Right atrium auricular region (tissue), 2 donors: ENCODE measurements around the gene INPP5D. TPM values are rescaled to one million over a fixed set of nuclear protein-coding genes. Genes with fewer than 3 reads are reported as not detected.

ENCODE experiments used
- DNase-seq: peaks from one replicate; pipeline ENCODE4 v3.0.0-alpha.2; 2019; ENCODE audit warnings: low spot score
- H3K27ac ChIP-seq, 2 donors: fragments of 200-600 bp; sonication (generic); 1 replicate in 1 of 2; 2 replicates in 1 of 2; pipeline ENCODE4 v1.5.1; 2016 to 2019
- H3K27me3 ChIP-seq, 2 donors: fragments of 200-600 bp; sonication (generic); one replicate each; pipeline versions ENCODE4 v1.5.1 to v1.6.0; 2017 to 2019
- H3K36me3 ChIP-seq: fragments of 200-600 bp; sonication (generic); one replicate; pipeline ENCODE4 v1.5.1; 2016
- H3K4me1 ChIP-seq, 2 donors: fragments of 200-600 bp; sonication (generic); one replicate each; pipeline versions ENCODE4 v1.5.1 to v1.6.0; 2017 to 2019
- H3K4me3 ChIP-seq, 2 donors: fragments of 200-600 bp; sonication (generic); 1 replicate in 1 of 2; 2 replicates in 1 of 2; pipeline ENCODE4 v1.5.1; 2017 to 2019; ENCODE audit warnings: mild to moderate bottlenecking in 1 of 2, moderate library complexity in 1 of 2
- H3K9me3 ChIP-seq, 2 donors: fragments of 200-600 bp; sonication (generic); one replicate each; pipeline ENCODE4 v1.5.1; 2019
- CTCF ChIP-seq, 2 donors: fragments of 200-600 bp; sonication (generic); IDR thresholded peaks; one replicate each; pipeline ENCODE4 v1.5.1; 2019; ENCODE audit warnings: antibody characterized with exemption in 2 of 2
- total RNA-seq, 2 donors: library from RNA; depleted of rRNA; stranded (reverse); fragments of >200 nt; gene quantifications; one replicate each; pipeline ENCODE4 v1.1.0, GENCODE V29; 2016

The INPP5D gene
- total RNA-seq, 2 donors from 2014 or later = 2.9 to 7.0 TPM

GRCh38 chr2:233081731-233082221 is 21.6 kb downstream of the INPP5D start:
- Histone ChIP-seq H3K4me3 (no peak overlapping the region), H3K27ac (no peak overlapping the region), H3K4me1 (peaks cover 0 to 51% of the 10 kb centered on the region in 2 donors), H3K27me3 (no peaks in the 10 kb centered on the region), H3K9me3 (no peaks in the 10 kb centered on the region), H3K36me3 (no peaks in the 10 kb centered on the region)
- no peak for DNase-seq
- TF ChIP-seq CTCF (IDR thresholded peaks at IDR 0.05) = no peak

- no peaks in the 10 kb centered on the region for H3K36me3 ChIP-seq
- peaks cover 0 to 51% of the 10 kb centered on the region in 2 donors for H3K4me1 ChIP-seq
- no peak for DNase-seq
- no peaks in the 10 kb centered on the region for H3K27me3 ChIP-seq
- peak overlapping the region; percentile 68 to 78 for H3K27ac ChIP-seq
- no peak overlapping the region for H3K4me3 ChIP-seq
- no peaks in the 10 kb centered on the region for H3K9me3 ChIP-seq
- TF ChIP-seq CTCF (IDR thresholded peaks at IDR 0.05) = no peak
These were observed 22.2 kb downstream of the INPP5D start for GRCh38 chr2:233082222-233082930.

- Histone ChIP-seq H3K27me3 (no peaks in the 10 kb centered on the region), H3K36me3 (no peaks in the 10 kb centered on the region), H3K9me3 (no peaks in the 10 kb centered on the region), H3K27ac (peak overlapping the region; percentile 68 to 78), H3K4me3 (no peak overlapping the region), H3K4me1 (peaks cover 0 to 51% of the 10 kb centered on the region in 2 donors)
- DNase-seq = no peak
- no peak for TF ChIP-seq CTCF (IDR thresholded peaks at IDR 0.05)
These were observed 23.0 kb downstream of the INPP5D start for GRCh38 chr2:233082931-233083755.

- Histone ChIP-seq H3K36me3 (no peaks in the 10 kb centered on the region), H3K4me3 (no peak overlapping the region), H3K9me3 (no peaks in the 10 kb centered on the region), H3K27ac (peak overlapping the region; percentile 68 to 78), H3K27me3 (no peaks in the 10 kb centered on the region), H3K4me1 (peaks cover 0 to 51% of the 10 kb centered on the region in 2 donors)
- no peak for DNase-seq
- no peak for TF ChIP-seq CTCF (IDR thresholded peaks at IDR 0.05)
These were observed 23.6 kb downstream of the INPP5D start for GRCh38 chr2:233083782-233084181.

GRCh38 chr2:233084488-233084887 is 24.3 kb downstream of the INPP5D start:
- H3K4me3 ChIP-seq = no peak overlapping the region
- H3K27ac ChIP-seq = peak overlapping the region; percentile 68 to 78
- no peaks in the 10 kb centered on the region for H3K36me3 ChIP-seq
- no peaks in the 10 kb centered on the region for H3K27me3 ChIP-seq
- TF ChIP-seq CTCF (IDR thresholded peaks at IDR 0.05) = no peak
- peaks cover 0 to 47% of the 10 kb centered on the region in 2 donors for H3K4me1 ChIP-seq
- H3K9me3 ChIP-seq = no peaks in the 10 kb centered on the region
- peak; percentile 81 for DNase-seq
